NCI-H128 (cell line): ENCODE results near the gene DNAH11.
"Not testable (repeated sequence)": the region's sequence is repeated elsewhere in the genome, so short reads cannot be mapped to it uniquely, and the experiment has no call there.

Source experiments
- DNase-seq: peaks from one replicate; lab custom pipeline; 2025; ENCODE audit not compliant: unreplicated experiment; lab: John Stamatoyannopoulos, UW

Gene DNAH11

DNA sequence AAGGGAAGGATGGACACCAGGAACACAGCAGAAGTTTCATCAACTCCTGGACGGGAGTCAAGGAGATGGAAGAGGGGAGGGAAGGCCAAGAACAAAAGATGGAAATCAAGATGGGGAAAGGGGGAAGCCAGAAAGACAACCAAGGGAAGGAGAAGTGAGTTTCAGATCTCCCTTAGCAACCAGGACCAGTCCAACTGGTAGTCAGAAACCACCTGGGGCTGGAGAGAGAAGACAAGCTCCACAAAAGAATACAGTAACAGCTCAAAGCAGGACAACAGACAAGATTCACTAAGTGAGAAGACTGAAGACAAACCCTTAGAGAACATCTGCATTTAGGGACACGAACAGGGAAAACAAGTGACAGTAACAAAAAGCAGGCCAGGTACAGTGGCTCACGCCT lies 372.3 kb downstream of the DNAH11 start:
- DNase-seq: no peak

DNA sequence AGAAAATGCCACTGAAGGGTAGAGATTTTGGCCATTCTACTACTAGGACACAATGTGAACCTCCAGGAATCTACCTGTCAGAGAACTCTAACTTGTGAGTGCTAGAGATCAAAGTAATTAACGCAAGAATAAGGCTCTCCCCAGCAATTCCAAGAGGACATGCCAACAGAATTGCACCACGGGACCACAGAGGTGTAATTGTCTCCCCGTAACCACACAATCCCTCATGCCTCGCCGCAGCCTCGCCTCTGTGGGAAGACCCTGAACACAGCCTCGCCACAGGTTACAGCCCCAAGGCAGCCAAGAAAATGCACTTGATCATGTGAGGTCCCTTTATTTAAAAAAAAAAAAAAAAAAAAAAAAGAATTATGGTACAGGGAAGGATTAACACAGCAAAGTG lies 373.3 kb downstream of the DNAH11 start:
- DNase-seq: no peak

DNA sequence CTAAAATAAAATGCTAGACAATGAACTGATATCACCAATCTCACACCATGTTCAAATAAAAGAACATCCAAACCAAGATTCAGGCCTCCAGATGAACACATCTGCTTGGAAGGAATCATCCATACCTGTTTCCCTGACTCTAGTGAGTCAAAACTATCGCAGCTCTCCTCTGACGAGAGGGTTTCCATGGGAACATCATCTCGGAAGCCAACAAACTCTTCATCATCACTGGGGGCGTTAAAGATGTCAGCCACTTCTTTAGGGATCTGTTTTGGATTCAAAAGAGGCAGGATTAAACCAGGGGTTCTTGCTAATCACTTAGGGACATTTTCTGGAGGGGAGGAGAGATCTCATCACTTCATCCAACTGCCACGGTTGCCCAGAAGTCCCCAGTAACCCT lies 373.8 kb downstream of the DNAH11 start:
- no peak for DNase-seq

DNA sequence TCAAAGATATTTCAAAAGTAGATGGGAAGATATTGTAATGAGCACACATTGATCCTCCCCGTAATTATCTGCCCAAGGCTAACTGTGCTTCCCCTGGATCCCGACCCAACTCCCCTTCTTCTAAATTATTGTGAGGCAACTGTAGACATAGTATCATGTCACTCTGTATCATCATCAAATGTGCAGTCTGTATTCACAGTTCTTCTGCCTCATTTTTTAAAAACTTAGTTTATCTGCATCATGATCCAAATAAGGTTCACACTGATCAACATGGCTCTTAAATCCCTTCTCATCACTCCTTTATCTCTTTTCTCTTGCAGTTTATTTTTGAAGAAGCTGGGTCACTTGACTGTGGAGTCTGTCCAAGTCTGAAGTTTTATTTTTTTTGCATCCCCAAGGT lies 375.4 kb downstream of the DNAH11 start:
- no peak for DNase-seq

DNA sequence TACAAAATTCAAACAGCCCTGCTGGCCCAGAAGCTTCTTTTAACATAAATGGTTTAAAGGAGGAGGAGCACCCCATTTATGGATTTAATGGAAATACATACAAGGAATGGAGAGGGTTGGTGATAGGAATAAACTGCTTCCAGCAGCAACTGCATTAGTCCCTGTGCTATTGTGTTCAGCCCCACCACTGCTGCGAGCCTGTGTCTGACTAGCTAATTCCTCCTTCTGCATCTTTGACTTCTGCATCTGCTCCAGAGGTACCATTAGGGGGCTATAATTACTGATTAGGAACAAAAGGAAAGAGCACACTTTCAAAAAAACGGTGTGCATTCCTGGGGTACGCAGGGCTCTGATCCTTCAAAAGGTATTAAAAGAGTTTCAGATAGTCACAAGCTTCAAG lies 378.1 kb downstream of the DNAH11 start:
- no peak for DNase-seq

DNA sequence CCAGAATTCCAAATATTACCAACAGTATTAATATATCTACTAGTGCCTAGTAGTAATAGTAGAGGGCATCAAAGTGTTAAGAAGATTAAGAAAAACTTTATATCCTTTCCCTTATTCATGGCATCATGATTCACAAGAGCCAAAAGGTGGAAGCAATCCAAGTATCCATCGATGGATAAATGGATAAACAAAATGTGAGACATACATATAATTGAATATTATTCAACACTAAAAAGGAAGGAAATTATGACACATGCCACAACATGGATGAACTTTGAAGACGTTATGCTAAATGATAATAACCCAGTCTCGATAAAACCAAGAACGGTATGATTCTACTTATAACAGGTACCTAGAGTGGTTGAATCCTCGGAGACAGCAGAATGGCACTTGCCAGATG lies 379.8 kb downstream of the DNAH11 start:
- no peak for DNase-seq

DNA sequence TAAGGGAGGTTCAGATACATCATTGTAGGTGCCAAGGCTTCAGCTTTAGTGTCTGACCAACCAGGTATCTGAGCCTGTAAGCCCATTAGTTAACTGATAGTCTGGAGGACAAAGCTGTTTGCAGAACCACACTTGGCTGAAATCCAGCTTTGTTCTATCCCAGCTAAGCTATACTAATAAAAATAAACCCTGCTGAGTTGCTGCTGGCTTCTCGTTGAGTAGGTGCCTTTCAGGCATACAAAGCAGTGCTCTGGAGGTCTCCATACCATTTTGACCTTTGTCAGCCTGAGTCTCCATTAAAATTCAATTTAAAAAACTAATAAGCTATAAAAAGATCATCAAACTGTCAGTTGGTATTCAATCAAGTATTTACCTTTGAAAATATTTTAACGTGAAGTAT lies 380.8 kb downstream of the DNAH11 start:
- DNase-seq: peak; percentile 76

DNA sequence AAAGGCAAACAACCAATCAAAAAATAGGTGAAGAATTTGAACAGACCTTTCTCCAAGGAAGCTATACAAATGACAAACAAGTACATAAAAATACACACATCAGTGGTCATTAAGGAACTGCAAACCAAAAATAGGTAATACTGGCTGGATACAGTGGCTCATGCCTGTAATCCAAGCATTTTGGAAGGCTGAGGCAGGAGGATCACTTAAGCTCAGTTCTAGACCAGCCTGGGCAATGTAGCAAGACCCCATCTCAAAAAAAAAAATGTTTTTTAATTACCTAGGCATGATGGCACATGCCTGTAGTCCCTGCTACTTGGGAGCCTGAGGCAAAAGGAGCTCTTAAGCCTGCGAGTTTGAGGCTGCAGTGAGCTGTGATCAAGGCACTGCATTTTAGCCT lies 383.6 kb downstream of the DNAH11 start:
- DNase-seq: no peak

DNA sequence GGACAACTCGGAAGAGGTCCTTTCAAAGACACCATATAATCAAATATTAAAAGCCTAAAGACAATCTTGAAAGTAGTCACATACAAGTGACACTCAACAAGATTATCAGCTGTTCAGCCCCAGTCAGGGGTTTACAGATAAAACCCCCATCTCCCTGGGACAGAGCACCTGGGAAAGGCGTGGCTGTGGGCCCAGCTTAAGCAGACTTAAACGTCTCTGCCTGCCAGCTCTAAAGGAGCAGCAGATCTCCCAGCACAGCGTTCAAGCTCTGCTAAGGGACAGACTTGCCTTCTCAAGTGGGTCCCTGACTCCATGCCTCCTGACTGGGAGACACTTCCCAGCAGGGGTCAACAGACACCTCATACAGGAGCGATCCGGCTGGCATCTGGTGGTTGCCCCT lies 384.9 kb downstream of the DNAH11 start:
- no peak for DNase-seq

DNA sequence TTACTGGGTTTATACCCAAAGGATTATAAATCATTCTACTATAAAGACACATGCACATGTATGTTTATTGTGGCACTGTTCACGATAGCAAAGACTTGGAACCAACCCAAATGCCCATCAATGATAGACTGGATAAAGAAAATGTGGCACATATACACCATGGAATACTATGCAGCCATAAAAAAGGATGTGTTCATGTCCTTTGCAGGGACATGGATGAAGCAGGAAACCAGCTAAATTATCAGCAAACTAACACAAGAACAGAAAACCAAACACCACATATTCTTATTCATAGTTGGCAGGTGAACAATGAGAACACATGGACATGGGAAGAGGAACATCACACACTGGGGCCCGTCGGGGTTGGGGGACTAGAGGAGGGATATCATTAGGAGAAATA lies 390.5 kb downstream of the DNAH11 start:
- DNase-seq: not testable (repeated sequence)

DNA sequence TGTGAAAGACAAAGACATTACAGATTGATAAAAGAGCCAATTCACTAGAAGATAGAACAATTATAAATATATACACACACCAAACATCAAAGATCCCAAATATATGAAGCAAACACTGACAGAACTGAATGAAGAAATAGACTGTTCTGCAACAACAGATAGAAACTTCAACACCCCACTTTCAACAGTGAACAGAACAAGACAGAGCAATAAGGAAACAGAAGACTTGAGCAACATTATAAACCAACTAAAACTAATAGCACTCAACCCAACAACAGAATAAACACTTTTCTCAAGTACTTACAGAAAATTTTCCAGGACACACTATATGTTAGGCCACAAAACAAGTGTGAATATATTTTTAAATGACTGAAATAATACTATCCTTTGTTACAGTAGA lies 392.0 kb downstream of the DNAH11 start:
- DNase-seq: no peak

DNA sequence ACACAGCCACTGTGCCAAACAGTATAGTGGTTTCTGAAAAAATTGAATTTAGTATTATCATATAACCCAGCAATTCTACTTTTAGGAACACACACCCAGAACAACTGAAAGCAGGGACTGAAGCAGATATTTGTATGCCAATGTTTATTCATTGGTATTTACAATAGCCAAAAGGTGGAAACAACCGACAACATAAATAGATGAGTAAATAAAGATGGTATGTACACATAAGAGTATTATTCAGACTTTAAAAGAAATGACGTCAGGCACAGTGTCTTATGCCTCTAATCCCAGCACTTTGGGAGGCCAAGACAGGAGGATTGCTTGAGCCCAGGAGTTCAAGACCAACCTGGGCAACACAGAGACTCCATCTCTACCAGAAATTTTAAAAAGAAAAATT lies 395.6 kb downstream of the DNAH11 start:
- DNase-seq: no peak

DNA sequence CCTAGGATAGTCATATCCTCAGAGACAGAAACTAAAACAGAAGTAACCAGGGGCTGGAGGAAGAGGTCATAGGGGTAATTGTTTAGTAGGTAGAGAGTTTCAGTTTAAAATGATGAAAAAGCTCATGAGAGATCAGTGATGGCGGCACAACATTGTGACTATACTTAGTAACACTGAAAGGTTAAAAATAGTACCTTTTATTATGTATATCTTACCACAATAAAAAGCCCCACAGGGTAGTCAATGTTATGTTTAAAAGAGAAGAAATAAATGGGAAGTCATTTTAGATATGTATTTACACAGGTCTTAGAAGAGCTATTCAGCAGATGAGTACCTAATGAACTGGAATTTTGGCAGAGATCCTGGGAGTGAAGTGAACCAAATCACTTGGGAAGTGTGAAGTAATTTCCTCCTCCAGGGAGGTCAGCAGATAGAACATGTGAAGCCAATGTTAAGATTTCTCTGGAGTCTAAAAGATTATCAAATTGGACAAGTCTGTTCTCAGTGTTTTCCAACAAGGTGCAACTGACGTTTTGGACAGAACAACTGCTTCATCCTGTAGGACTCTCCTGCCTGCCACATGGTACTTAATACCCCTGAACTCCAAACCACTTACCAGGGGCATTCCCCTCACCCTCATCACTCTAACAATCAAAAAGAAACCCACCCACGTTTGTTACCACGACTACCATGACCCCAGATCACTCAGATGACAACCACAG lies 396.5 kb downstream of the DNAH11 start:
- peak; percentile 19 for DNase-seq

DNA sequence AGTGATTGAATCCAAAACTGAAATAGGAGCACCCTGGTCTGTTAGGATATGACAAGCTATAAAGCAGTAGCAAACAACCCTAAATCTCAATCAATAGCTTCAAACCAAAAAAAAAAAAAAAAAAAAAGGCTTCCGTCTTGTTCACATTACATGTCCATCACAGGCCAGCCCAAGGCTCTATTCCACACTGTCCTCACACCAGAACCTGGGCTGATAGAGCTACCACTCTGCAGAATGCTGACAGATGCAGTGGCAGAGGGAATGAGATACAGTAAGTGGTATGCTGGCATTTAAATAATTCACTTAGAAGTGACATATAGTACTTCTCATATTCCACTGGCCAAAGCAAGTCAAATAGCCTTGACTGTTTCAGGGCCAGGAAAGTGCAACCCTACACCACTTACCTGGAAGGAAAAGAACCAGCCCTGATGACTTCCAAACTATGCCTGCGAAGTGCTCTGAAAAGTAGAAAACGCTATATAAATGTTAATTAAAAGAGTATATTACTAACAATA lies 397.1 kb downstream of the DNAH11 start:
- DNase-seq: no peak

DNA sequence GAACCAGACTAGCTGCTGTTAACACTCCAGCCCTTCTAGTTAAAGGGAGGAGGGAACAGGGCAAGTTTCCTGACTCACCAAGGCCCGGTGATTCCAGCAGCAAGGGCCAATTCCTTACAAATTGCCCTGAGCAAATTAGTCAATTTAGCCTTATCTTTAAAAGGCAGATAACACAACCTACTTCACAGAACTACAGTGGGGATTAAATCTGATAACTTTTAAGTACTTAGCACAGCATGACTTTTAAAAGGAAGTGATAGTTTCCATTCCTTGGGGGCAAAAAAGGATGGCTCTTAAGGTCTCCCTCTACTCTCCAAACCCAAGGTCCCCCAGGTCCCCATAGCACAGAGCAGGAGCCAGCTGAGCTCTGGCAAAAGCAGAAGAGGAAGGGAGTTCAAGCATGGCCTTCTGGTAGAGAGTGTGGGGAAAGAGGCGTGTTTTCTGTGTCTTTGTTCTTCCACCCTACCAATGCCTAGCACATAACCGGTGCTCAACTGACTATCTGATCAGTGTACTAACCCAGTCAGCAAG lies 398.8 kb downstream of the DNAH11 start:
- no peak for DNase-seq

DNA sequence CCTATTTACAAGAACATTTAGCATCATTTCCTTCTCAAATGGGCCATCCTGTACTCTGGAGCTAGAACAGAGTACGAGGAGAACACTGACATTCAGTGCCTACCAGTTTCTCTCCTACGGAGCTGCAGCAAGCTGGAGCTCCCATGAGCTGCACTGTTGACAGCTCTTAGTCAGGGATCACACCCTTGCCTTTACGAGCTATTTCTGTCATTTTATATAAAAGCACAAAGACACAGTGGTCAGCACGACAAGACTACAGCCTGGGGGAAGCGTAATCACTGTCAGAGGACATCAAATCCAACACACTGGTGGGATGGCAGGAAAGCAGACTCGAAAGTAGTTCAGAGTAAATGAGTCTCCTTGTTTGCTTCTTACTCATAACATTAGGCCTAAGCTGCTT lies 400.1 kb downstream of the DNAH11 start:
- DNase-seq: no peak

DNA sequence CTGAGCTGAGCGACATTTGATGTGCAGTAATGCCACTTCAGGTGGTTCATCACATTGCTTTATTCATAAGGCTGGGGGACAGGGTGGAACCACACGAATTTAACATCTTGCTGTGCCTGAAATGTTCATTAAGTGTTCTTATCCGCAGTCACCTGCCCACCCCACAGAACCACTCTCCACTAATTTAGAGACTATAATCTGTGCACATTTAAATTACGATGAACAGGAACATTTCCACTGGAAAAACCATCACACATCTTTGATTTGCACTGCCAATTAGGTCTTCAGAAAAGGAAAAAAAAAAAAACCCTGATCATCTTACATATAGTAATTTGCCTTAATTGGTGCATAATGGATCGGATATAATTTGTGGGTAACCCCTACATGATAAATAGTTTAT lies 400.6 kb downstream of the DNAH11 start:
- no peak for DNase-seq

DNA sequence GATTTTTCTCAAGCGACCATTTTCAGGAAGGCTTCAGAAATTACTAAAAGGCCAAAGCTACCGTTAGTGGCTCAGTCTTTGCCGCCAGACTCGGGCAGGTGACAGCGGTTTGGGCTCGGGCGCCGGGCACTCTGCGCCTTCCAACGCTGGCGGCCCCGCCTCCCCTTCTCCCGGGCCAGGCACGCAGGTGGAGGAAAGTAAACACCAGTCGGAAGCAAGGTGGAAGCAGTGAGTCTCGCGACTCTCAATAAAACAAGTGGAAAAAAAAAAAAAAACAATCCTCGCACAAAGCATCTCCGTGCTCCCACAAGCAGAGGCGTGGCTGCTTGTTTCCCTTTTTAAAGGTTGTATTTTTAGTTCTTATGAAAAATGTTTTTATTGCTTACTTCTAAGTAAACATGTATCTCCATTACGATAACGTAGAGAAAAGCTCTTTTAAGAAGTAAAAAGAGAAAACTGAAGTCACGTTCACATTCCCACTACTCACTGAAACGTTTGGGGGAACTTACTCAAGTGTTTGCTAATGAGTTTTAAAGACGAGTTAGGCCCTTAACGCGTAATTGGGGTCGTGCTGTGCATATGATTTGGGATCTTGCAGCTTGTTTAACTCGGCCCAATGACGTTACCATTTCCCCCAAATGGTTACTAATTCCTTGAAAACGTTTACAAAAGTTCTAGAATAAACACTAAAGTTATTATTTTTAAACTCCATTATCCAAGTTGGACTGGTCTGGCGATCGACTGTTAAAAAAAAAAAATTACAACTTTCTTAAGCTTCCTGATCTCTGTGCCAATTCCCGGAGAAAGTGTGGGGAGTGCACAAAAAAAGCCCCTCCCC lies 402.0 kb downstream of the DNAH11 start:
- DNase-seq: peak; percentile 74

DNA sequence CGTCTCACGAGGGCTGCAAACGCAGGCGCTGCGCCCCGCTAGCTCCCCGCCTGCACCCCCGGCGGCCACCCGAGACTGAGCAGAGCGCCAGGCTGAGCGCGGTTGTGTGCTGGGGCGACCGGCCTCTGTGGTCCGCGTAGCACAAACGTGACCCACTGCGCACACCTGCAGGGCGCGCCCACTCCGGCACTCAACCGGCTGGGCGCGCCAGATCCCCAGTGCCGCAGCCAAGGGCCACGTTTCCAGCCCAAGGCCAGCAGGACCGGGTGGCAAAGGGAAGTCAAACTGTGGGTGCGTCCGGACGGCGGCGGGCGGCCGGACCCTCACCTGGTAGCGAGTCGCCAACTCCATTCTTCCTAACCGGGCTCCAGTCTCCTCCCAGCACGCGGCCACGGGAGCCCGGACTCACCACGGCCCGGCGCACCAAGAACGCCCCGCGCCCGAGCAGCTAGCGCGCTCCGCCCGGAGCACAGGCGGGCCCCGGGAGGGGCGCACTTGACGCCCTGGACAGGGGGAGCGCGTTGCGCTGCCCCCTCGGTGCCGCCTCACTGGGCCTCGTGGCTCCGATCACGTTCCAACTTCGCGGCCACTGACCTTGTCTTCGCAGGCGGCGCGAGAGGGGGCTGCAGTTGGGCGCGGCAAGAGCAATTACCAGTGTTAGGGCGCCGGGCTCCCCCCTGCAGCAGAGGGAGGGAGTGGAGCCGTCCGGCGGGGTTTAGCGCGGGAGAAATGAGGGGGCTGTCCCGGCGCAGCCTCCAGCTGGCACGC lies 402.8 kb downstream of the DNAH11 start, which contains the start of gene CDCA7L:
Gene CDCA7L (minus strand): TSS at position 446 of the 768 bp plus-strand sequence. CDS start 95 bp downstream, at position 351.
- peak; percentile 40 for DNase-seq

DNA sequence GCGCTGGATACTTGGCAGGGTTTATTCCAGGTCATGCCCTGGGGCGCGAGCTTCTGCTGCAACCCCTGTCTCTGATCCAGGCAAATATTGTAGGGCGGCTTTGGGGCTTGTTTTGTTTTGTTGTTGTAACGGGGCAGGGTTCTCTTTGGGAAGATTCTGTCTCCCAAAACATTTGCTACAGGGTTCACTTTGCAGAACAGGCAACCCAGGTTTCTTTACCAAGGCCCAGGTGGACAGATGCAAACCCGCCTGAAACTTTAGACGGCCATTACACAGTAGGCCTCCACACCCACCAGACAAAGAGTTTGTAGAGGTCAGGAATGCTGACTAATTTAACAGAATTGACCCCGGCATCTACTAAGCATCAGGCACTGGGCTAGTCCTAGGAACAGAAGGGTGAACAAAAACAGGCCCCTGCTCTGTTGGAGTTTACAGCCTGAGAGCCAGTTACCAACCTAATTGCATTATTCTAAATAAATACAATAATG lies 403.4 kb downstream of the DNAH11 start:
- no peak for DNase-seq

DNA sequence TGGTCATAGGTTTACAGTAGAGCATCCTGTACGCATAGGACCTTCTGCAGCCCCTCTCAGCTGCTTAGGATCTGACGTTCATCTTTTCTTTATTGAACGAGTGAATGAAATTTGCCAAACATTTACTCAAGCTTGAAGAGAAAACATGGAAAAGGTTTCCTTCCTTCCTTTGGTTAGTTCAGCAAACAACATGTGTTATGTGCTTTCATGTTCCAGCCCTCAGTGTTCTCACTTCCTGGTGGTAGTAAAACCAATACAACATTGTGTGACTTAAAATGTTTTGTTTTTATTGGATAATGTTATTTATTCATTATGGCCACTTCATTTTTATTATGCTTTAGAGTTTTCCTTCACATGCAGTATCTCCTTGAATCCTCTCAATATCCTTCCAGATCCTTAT lies 404.2 kb downstream of the DNAH11 start:
- DNase-seq: no peak
